HUDEP-2 (cell line): Measurements from ENCODE around the gene CCDC85B.

Experiments
- DNase-seq, 76 experiments: peaks; one replicate each; lab custom pipeline; 2025; ENCODE audit not compliant: unreplicated experiment in 76 of 76; lab: John Stamatoyannopoulos, UW

Gene CCDC85B

DNA sequence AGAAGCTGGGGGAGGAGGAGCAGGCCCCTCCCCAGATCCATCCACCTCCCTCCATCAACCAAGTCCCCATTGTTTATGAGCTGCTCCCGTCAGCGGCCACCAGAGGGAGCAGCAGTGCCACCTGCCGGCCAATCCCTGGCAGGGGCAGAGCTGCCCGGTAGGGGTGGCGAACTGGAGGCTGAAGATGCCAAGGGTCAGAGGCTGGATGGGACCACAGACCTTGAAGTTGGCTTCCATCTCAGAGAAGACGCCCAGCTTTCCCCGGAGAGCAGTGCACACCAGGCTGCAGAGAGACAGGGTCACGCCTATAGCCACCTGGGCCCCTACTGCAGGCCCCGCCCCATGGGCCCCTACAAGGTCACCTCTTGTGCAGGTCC is 5.8 kb upstream of the CCDC85B start:
- DNase-seq = peak in 68 of 76 experiments; percentile 14 to 84 (median 62)

DNA sequence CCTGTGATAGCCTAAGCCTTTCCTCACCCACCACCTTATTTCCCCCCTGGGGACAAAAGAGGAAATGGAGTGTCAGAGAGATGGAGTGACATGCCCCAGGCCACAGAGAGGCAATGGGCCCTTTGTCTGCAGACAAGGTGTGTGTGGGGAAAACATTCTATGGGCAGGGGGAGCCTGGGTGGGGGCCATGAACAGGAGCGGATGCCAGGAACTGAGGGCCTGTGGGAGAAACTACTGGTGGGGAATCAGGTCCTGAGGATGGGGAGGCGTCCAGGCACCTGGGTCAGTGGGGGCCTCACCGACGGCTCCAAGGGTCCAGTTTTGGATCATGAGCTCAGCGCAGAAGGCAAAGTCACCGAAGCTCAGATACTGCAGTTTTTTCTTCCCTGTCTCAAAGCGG is 5.2 kb upstream of the CCDC85B start:
- no peak for DNase-seq

DNA sequence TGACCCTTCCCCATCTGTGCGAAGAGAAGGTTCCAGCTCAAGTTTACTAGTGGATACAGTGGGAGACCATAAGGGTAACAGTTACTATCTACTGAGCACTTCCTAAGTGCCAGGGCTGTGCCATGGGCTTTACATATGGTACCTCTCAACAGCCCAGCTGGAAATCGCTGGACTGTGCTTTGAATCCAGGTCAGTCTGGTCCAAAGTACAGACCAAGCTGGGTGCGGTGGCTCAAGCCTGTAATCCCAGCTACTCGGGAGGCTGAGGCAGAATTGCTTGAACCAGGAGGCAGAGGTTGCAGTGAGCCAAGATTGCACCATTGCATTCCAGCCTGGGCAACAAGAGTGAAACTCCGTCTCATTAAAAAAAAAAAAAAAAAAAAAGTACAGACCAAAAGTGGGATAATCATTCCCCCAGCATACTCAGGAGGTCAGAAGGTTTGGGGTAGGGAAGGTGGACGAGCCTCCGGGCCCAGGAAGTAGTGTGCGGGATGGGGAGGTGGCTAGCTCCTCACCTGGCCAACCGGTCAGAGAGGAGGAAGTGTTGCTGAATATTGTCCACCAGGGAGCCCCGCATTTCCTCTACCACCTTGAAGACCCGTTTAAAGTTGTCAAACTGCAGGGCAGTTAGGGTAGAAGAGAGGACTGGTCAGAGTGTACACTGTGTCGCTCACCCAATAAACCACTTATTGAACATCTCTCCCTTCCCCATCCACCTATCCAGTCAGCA is 4.5 kb upstream of the CCDC85B start:
- DNase-seq = no peak

DNA sequence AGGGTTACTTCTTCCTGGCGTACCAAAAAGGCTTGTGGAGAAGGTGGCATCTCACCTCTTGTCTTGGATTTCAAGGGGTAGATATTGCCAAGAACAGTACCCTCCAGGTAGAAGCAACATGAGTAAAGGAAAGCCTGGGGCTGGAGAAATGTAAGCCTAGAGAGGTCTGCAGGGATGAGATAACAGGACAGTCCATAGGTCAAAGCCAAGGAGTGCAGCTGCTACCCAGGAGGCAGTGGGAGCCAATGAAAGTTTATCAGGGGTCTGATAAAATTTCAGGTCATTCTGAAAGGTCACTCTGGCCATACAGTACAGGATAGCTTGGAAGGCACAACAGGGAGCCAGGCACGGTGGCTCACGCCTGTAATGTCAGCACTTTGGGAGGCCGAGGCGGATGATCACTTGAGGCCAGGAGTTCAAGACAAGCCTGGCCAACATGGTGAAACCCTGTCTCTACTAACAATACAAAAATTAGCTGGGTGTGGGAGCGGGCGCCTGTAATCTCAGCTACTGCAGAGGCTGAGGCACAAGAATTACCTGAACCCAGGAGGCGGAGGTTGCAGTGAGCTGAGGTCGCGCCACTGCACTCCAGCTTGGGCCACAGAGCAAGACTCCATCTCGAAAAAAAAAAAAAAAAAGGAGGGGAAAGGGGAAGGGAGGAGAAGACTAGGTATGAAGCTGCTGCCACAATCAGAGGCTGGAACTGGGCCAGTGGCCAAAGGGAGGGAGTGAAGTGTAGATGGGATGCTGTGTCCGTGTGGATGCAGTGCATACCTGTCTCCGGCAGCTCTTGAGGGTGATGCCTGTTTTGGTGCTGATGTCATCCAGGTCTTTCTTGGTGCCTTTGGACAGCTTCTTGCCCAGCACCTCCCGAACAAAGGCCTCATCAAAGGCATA is 3.4 kb upstream of the CCDC85B start:
- no peak for DNase-seq

DNA sequence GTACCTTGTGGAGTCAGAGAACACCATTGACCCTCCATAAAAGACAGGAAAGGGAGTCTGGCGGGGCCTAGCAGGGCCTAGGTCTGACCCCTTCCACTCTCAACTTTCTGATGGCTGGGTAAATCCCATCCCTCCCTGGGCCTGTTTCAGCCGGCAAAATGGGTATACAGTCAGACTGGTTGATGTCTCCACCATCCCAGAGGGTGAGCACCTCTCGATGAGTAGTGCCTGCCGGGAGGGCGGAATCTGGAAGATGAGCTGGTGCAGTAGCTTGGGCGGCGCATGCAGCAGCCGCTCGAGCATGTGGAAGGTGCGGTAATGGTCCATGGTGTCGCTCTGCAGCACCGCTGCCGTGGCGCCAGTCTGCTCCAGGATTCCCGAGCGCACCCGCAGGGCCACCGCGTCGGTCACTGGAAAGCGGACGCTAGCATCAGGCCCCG is 2.7 kb upstream of the CCDC85B start:
- DNase-seq = peak in 2 of 76 experiments; percentile 43 to 60

DNA sequence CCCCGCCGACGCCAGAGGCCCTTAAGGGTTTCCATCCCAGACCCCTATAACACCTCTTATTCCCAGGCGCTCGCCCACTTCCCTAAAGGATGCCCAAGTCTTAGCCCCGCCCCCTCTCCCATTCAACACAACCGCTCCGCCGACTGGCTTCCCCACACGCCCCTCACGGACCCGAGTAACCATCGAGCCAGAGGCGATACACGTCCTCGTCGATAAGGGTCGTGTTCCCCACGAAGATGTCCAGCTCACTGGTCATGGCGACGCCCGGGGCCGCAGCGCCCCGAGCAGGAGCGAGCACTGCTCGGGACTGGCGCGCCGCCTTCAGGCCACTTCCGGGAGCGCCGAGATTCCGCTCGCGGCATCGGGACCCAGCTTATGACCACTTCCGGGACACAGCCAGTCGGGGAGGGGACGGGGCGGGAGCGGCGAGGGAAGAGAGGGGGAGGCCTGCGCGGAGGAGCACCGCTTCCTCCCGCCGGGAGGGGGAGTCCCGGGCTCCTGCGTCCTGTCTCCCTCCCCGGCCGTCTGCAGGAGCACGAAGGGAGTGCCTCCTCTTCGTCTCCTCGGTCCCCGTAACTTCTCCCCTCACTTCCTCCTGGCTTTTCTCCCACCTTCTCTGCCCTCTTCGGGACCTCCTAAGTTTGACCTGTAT is 2.2 kb upstream of the CCDC85B start, which contains the start of gene FIBP:
Gene FIBP (minus strand): TSS at position 309 of the 652 bp plus-strand sequence. CDS start 53 bp downstream, at position 256.
- DNase-seq = peak; percentile 23 to 98 (median 93)

DNA sequence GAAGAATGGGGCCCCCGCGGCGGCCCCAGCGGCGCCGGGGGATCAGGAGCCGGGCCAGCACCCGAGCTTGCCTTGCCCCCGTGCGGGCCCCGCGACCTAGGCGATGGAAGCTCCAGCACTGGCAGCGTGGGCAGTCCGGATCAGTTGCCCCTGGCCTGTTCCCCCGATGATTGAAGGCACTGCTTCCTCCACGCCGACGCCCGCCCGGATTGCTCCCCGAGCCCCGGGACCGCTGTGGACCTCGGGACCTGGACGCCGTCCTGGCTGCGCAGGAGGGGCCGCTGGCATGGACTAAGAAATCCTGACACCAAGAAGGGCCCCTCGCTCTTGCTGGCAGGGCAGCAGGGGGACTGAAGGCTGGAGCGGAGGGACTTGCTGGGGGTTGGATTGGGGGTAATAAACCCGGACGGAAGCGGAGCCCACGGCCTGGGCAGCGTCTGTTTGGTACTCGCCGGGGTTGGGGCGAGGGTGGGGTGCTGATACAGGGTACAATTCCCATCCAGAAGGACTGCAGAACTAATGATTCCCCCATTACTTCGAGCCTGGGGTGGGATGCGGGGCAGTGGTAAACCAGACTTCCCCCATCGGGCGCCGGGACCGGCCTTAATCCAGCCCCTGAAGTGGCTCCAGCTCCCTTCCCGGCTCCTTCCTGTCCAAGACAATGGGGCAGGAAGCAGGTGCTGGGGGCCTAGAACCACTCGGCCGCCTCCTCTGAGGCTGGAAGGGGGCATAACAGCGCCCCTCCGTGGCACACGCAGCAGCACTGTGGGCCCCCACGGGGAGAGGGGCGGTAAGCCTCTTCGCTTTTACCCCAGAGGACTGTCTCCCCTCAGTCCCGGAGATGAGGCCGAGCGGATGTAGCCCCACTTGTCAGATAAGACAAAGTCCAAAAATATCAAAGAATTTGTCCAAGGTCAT is 1.0 kb downstream of the CCDC85B start:
- DNase-seq = peak in 14 of 76 experiments; percentile 19 to 64 (median 46)

DNA sequence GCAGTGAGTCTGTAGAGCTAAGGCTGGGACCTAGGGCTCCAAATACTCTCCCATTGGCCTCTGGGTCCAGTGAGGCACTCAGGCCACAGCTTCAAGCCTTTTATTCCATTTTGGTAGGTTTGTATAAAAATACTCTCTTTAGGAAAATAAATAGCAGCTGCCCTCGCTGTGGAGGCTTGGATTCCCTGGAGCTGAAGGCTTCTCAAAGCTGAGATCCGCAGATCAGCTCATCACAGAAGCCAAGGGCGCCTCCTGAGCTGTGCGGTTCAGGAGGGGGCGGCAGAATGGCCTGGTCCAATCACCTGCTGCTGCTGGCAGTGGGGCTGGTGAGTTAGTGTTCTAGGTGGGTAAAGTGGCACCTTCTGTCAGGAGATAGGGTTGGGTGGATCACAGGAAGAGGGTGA is 1.7 kb downstream of the CCDC85B start:
- peak in 2 of 76 experiments; percentile 13 to 17 for DNase-seq

DNA sequence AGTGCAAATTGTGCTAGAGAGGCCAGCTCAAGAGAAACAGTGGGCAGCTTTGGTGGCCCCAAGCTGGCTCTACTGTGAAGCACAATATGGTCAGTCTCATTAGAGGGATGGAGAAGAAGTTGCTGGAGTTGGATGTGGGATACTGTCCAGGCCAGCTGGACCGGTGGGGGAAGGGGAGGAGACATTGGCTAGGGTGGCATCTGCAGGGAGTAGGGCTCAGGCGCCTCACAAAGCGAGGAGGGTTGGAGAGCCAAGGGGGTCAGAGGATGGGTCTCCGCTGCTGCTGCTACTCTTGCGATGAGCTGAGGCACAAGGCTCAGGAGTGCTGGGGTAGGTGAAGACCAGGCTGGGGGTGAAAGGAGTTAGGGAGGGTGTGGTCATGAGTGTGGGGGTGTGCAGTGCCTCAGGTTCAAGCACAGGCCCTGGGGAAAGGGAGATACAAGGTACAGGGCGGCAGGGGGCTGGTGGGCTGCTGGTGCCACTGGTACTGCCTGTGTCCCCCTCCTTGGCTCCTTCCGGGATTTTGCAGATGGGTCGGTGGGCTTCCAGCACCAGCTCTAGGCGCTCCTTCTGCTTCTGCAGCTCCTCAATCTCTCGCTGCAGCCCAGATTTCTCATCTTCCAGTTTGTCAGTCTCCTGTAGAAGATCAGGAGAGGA is 2.3 kb downstream of the CCDC85B start:
- no peak for DNase-seq

DNA sequence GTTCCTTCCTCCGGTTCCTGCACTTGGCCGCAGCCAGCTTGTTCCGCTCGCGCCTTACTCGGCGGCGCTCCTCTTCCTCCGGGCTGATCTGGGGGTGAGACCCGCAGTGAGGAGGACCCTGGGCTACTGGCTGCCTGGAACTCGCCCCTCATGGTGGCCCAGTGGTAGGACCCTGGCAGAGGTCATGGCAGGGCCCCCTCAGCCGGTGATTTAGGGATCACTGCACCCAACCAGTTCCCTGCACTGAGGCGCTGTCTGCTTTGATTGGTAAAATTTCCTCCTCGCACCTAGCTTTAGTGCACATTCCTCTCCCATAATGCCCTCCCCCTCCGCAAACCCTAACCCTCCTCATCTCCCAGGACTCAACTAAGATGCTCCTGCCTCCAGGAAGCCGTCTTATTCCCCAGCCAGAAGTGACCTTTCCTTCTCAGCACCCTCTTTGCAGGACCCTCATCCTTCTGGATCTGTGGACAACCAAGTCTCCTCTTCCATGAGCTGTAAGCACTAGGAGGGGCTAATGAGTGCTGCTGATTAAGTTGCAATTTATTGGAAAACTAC is 3.6 kb downstream of the CCDC85B start:
- DNase-seq = no peak

DNA sequence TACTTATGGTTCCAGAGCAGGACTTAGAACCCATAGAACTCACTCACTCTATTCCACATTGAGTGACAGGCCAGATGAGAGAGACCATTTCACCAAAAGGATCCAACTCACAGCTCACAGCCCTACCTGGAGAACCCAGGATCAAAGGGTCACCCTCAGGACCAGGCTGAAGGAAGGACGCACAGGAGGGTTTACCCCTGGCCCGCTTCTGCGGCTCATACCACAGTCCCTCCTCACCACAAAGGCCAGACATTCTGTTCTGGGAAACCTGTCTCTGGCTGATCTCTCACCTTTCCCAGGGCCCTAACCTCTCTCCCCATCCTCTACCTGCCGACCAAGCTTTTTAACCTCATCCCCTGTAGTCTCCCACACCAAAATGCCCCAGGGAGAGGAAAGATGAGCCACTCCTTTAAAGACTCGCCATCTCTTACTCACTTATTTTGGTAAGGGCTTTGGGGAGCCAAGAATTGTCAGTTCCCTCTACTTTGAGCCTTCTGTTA is 5.1 kb downstream of the CCDC85B start:
- no peak for DNase-seq

DNA sequence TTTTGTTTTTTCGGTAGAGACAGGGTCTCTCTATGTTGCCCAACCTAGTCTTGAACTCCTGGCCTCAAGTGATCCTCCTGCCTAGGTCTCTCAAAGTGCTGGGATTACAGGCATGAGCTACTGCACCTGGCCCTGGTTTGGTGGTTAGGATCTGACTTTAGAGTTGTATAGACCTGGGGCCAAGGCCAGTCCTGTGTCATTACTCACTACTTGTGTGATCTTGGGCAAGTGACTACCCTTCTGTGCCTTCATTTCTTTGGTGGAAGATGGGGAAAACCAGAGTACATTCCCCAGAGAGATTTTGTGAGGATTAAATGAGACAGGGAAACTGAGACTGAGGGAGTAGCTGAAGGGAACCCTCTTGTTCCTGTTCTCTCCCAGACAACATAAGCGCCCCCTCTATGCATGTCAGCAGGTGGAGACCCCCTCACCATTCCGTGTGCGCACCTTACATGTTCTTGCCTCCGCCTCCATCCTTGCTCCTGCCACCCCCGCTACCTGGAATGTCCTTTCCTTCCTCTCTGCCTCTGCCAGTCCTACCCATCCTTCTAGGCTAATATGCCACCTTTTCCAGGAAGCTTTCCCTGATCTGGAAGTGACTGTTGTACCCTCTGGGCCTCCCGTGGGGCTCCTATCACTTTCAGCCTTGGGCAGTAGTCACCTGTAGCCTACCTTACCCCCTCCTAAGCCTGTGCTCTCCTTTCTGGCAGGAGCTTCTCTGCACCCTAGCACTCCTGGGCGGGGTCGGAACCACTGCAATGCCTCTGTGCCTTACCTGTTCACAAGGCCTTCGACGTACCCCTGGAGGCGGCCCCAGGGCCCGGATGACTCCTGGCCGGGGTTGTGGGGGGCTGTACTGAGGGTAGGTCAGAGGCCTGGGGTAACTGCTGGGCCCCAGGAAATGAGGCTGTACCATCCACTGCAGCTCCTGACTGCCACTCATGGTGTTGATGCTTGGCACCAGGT is 5.8 kb downstream of the CCDC85B start:
- DNase-seq = no peak

DNA sequence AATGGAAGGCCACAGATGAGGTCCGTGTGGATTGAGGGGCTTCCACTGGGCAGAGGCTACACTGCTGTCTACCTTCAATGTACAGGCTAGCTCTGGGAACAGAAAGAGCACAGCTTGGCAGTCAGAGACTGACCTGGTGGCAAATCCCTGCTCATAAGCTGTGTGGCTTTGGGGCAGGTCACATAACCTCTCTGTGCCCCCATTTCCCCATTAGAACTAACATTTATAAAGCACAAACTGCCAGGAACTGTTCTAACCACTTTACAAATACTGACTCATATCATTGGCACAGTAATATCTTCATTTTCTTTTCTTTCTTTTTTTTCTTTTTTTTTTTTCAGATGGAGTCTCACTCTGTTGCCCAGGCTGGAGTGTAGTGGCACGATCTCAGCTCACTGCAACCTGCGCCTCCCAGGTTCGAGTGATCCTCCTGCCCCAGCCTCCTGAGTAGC is 6.6 kb downstream of the CCDC85B start:
- no peak for DNase-seq

DNA sequence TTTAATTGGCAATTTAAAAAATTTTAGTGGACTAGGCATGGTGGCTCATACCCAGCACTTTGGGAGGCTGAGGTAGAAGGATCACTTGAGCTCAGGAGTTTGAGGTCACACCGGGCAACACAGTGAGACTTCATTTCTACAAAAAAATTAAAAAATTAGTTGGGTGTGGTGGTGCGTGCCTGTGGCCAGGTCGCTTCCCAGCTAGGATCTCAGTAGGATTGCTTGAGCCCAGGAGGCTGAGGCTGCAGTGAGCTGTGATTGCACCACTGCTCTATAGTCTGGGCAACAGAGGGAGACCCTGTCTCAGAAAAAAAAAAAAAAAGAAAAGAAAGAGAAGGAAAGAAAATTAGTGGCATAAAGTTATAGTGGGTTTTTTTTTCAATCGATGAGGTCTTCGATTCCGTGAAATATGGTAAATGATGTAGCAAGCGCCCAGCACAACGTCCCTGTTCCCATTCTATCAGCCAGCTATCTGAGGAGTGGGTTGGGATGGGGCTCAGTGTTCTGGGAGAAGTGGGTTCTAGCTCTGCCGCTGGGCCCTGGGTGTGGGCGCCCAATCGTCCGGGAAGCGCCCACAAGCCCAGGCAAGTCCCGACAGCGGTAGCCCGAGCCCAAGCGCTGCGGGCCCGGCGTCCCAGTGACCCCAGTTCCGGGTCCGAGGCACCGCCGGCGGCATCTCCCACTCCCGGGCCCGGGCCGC is 8.3 kb downstream of the CCDC85B start:
- DNase-seq = no peak

DNA sequence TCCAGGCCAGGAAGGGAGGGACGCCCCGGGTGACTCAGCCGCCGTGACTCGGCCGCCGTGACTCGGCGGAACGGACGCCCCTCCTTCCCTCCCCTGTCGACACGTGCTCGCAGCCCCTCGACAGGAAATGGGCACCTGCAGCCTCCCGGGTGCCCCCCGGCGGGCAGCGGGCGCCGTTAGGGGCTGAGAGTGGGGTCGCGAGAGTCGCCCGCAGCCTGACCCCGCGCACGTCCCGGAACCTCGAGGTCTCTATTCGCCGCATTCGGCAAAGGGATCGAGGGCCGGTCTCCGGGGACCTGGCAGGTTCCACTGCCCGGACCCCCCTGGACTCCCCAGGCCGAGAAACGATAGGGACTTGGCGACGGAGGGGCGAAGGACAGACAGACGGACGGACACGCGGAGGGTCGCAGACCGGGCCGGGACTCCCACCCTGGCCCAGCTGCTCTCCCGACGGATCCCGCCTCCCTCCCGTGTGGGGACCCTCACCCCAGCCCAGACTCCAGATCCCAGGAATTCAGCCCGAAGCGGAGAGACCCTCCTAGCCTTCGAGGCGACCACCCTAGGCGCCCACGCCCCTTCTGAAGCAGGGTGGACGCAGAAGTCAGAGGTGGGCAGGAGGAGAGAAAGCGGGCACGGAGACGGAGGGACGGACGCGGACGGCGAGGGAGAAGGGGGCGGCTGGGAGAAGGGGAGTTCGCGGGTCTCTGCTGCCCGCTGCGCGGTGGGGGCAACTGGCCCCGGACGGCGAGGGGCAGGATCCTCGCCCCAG is 9.1 kb downstream of the CCDC85B start:
- peak in 57 of 76 experiments; percentile 6 to 71 (median 47) for DNase-seq

DNA sequence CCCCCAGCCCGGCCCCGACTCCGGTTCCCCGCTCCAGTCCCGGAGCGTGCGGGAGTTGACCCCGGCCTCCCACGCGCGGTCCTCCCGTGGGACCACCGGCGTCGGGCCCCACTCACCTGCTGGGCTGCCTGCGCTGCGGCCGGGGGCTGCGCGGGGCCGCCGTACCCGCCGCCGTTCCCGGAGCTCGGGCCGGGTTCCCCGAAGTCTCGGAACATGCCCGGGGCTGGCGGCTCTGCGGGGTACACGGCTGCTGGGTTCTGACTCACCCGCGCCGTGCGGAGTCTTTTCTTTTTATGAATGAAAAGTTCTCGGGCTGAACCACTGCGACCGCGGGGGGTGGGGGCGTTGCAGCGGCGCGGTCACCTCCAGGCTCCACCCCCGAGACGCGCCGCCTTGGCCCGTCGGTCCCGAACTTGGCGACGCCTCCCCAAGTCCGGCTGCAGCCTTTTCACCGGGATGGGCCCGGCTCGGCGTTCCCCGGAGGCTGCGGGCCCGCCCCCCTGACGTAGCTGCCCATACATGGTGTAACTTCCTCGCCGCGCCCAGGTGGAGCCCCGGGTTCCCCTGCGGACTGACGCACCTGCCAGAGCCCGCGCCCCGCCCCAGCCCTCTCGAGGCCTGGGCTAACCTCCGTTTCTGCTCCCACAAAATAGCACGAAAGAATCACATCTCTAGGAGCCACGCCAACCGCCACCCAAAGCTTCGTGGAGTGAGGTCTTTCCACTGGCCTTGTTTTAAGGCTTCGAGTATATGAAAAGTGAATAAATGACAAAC is 9.8 kb downstream of the CCDC85B start, which contains the start of gene FOSL1:
Gene FOSL1 (minus strand): TSS at position 264 of the 774 bp plus-strand sequence. CDS start 49 bp downstream, at position 215.
- peak in 73 of 76 experiments; percentile 56 to 94 (median 86) for DNase-seq
